HG03571 (cell line): ENCODE results near the gene CLRN1.
A peak's percentile ranks its signal among the peaks of the same experiment; 100 is the strongest.

ENCODE experiments used
- ATAC-seq: cut with Tn5 transposase; IDR thresholded peaks from one replicate; pipeline ENCODE4 v1.9.1; 2021; ENCODE audit not compliant: unreplicated experiment

CLRN1 gene

GRCh38 chr3:150925751-150926201, 46.8 kb downstream of the CLRN1 start:
- ATAC-seq, result peak; percentile 84

GRCh38 chr3:150922611-150923010, 49.9 kb downstream of the CLRN1 start:
- no peak for ATAC-seq

GRCh38 chr3:150921209-150921608, 51.3 kb downstream of the CLRN1 start:
- ATAC-seq, result no peak

- ATAC-seq, result no peak
Observed at GRCh38 chr3:150920236-150920635, 52.3 kb downstream of the CLRN1 start.

GRCh38 chr3:150917951-150918350, 54.6 kb downstream of the CLRN1 start:
- ATAC-seq, result no peak

GRCh38 chr3:150913133-150913922, 59.2 kb downstream of the CLRN1 start:
- ATAC-seq, result no peak

- no peak for ATAC-seq
Observed at GRCh38 chr3:150912501-150912900, 60.0 kb downstream of the CLRN1 start.

GRCh38 chr3:150911771-150912170, 60.8 kb downstream of the CLRN1 start:
- ATAC-seq, result no peak

- no peak for ATAC-seq
Observed at GRCh38 chr3:150906461-150906860, 66.1 kb downstream of the CLRN1 start.

- ATAC-seq, result no peak
Observed at GRCh38 chr3:150905746-150906145, 66.8 kb downstream of the CLRN1 start.

- no peak for ATAC-seq
Observed at GRCh38 chr3:150905339-150905738, 67.2 kb downstream of the CLRN1 start, which contains the start of gene MINDY4B. Gene MINDY4B, minus strand, starts transcription at chr3:150905439. Its CDS starts 0 bp downstream, at chr3:150905439.

- no peak for ATAC-seq
Observed at GRCh38 chr3:150902988-150903387, 69.5 kb downstream of the CLRN1 start.

- ATAC-seq, result no peak
Observed at GRCh38 chr3:150901793-150902192, 70.7 kb downstream of the CLRN1 start.

GRCh38 chr3:150899141-150899540, 73.4 kb downstream of the CLRN1 start:
- no peak for ATAC-seq

- no peak for ATAC-seq
Observed at GRCh38 chr3:150898046-150898754, 74.3 kb downstream of the CLRN1 start.

GRCh38 chr3:150897592-150897991, 74.9 kb downstream of the CLRN1 start:
- no peak for ATAC-seq

- ATAC-seq, result no peak
Observed at GRCh38 chr3:150890831-150891230, 81.7 kb downstream of the CLRN1 start.

GRCh38 chr3:150890295-150890694, 82.2 kb downstream of the CLRN1 start:
- ATAC-seq, result no peak

GRCh38 chr3:150889106-150889505, 83.4 kb downstream of the CLRN1 start:
- ATAC-seq, result no peak

- ATAC-seq, result no peak
Observed at GRCh38 chr3:150887031-150887430, 85.5 kb downstream of the CLRN1 start.

GRCh38 chr3:150885535-150885934, 87.0 kb downstream of the CLRN1 start:
- ATAC-seq, result no peak

- ATAC-seq, result no peak
Observed at GRCh38 chr3:150878996-150879575, 93.4 kb downstream of the CLRN1 start.
